Fibroblast of lung (primary cell): ENCODE results near the gene IL2RA. TPM values are rescaled to one million over a fixed set of nuclear protein-coding genes. Genes with fewer than 3 reads are reported as not detected.

Experiments used
- DNase-seq, 2 donors: peaks; one replicate each; pipeline versions ENCODE4 v3.0.0 to v3.0.0-alpha.2; 2010; ENCODE audit warnings: low read depth in 2 of 2
- H2AFZ ChIP-seq: 2 replicates; pipeline ENCODE4 v1.5.1; 2012; ENCODE audit warnings: low read length, control low read depth, inconsistent platforms
- H3K27ac ChIP-seq: 2 replicates; pipeline ENCODE4 v1.5.1; 2011; ENCODE audit warnings: low read length, control low read depth; ENCODE audit not compliant: insufficient read depth
- H3K27me3 ChIP-seq: 2 replicates; pipeline ENCODE4 v1.5.1; 2011; ENCODE audit warnings: mild to moderate bottlenecking, low read length; ENCODE audit not compliant: control insufficient read depth, insufficient read depth
- H3K36me3 ChIP-seq: 2 replicates; pipeline ENCODE4 v1.5.1; 2011; ENCODE audit warnings: low read length; ENCODE audit not compliant: control insufficient read depth, insufficient read depth
- H3K4me1 ChIP-seq: 2 replicates; pipeline ENCODE4 v1.5.1; 2011; ENCODE audit warnings: low read length; ENCODE audit not compliant: control insufficient read depth, insufficient read depth; ENCODE audit errors: extremely low read depth
- H3K4me2 ChIP-seq: 2 replicates; pipeline ENCODE4 v1.5.1; 2011; ENCODE audit warnings: low read length, control low read depth; ENCODE audit not compliant: insufficient read depth; ENCODE audit errors: extremely low read depth
- H3K4me3 ChIP-seq, 4 experiments: fragments of 200-600 bp in 1 of 4; sonication (generic) in 1 of 4; replicated peaks in 1 of 4; 2 replicates each; pipeline ENCODE4 v1.5.1; 2011 to 2016; ENCODE audit warnings: low read length in 4 of 4, low read depth in 3 of 4, mild to moderate bottlenecking in 3 of 4, control low read depth in 2 of 4, inconsistent platforms in 1 of 4, mixed read lengths in 1 of 4; ENCODE audit not compliant: insufficient read depth in 1 of 4; ENCODE audit errors: control extremely low read depth in 1 of 4
- H3K79me2 ChIP-seq: 2 replicates; pipeline ENCODE4 v1.5.1; 2012; ENCODE audit warnings: mild to moderate bottlenecking, low read length, inconsistent platforms; ENCODE audit not compliant: control insufficient read depth, insufficient read depth
- H3K9ac ChIP-seq: 2 replicates; pipeline ENCODE4 v1.5.1; 2011; ENCODE audit warnings: mild to moderate bottlenecking, low read length, control low read depth; ENCODE audit not compliant: insufficient read depth
- H3K9me3 ChIP-seq: 2 replicates; pipeline ENCODE4 v1.5.1; 2012; ENCODE audit warnings: low read depth, low read length; ENCODE audit not compliant: control insufficient read depth, insufficient read depth
- H4K20me1 ChIP-seq: 2 replicates; pipeline ENCODE4 v1.5.1; 2011; ENCODE audit warnings: low read length; ENCODE audit not compliant: control insufficient read depth, insufficient read depth; ENCODE audit errors: extremely low read depth
- CTCF ChIP-seq, 2 donors: IDR thresholded peaks in 1 of 2; conservative IDR thresholded peaks in 1 of 2; 1 replicate in 1 of 2; 2 replicates in 1 of 2; pipeline ENCODE4 v1.5.1; 2011 to 2012; ENCODE audit warnings: low read length in 2 of 2, control low read depth in 1 of 2, inconsistent platforms in 1 of 2, low read depth in 1 of 2, mild to moderate bottlenecking in 1 of 2
- EZH2 ChIP-seq: IDR thresholded peaks from 2 replicates; pipeline ENCODE4 v1.5.1; 2012; ENCODE audit warnings: low read length, control low read depth, mild to moderate bottlenecking; ENCODE audit errors: missing control alignments
- polyA plus RNA-seq, 2 donors: library from polyadenylated mRNA; depleted of rRNA in 1 of 2; stranded (reverse) in 1 of 2; unstranded in 1 of 2; fragments of >200 nt; gene quantifications; 2 replicates each; pipeline ENCODE4 v1.2.1, GENCODE V29; 2011 to 2012; ENCODE audit warnings: missing spikeins in 1 of 2
- total RNA-seq: library from RNA; depleted of rRNA; stranded (reverse); fragments of >200 nt; gene quantifications from 2 replicates; pipeline ENCODE4 v1.2.1, GENCODE V29; 2014

Gene IL2RA
- total and polyA plus RNA-seq, 2 donors (not counting 1 experiment from before 2014, with no cell fraction given): not detected

- Histone ChIP-seq H4K20me1 (no peaks in the 10 kb centered on the region), H3K79me2 (peaks cover 84% of the 10 kb centered on the region), H3K27me3 (no peaks in the 10 kb centered on the region), H3K9me3 (no peaks in the 10 kb centered on the region), H3K4me2 (no peak overlapping the region), H3K4me1 (no peaks in the 10 kb centered on the region), H3K27ac (no peak overlapping the region), H2AFZ (no peak overlapping the region), H3K4me3 (no peak overlapping the region), H3K9ac (no peak overlapping the region), H3K36me3 (peaks cover 2% of the 10 kb centered on the region)
- no peak for DNase-seq
- TF ChIP-seq EZH2 (no peak), CTCF (conservative IDR thresholded peaks at IDR 0.05 in 1 of 2, IDR thresholded peaks at IDR 0.05 in 1 of 2; ENCODE audit: low read depth in 1 of 2, low read length in 2 of 2) (no peak)
Observed at GRCh38 chr10:6095810-6096570, 33.8 kb upstream of the IL2RA start.

GRCh38 chr10:6092731-6093130 is 30.6 kb upstream of the IL2RA start:
- peaks cover 2% of the 10 kb centered on the region for H4K20me1 ChIP-seq
- TF ChIP-seq CTCF (conservative IDR thresholded peaks at IDR 0.05 in 1 of 2, IDR thresholded peaks at IDR 0.05 in 1 of 2; ENCODE audit: low read depth in 1 of 2, low read length in 2 of 2) (no peak), EZH2 (no peak)
- no peak overlapping the region for H3K4me3 ChIP-seq
- H3K36me3 ChIP-seq: no peaks in the 10 kb centered on the region
- peaks cover 87% of the 10 kb centered on the region for H3K79me2 ChIP-seq
- H3K9me3 ChIP-seq: no peaks in the 10 kb centered on the region
- no peak overlapping the region for H3K9ac ChIP-seq
- H3K4me1 ChIP-seq: peaks cover 6% of the 10 kb centered on the region
- no peak overlapping the region for H3K27ac ChIP-seq
- no peak overlapping the region for H2AFZ ChIP-seq
- H3K4me2 ChIP-seq: no peak overlapping the region
- H3K27me3 ChIP-seq: no peaks in the 10 kb centered on the region
- DNase-seq: no peak

- Histone ChIP-seq H2AFZ (no peak overlapping the region), H3K79me2 (peaks cover 76% of the 10 kb centered on the region)
- DNase-seq: peak in 1 of 2 donors; percentile 23
Observed at GRCh38 chr10:6091630-6092029, 29.5 kb upstream of the IL2RA start.

More at GRCh38 chr10:6091630-6092029, 29.5 kb upstream of the IL2RA start:
- Histone ChIP-seq H3K4me1 (peaks cover 6% of the 10 kb centered on the region), H4K20me1 (peaks cover 2% of the 10 kb centered on the region), H3K9ac (no peak overlapping the region), H3K36me3 (no peaks in the 10 kb centered on the region), H3K9me3 (no peaks in the 10 kb centered on the region), H3K27me3 (no peaks in the 10 kb centered on the region), H3K4me2 (no peak overlapping the region), H3K4me3 (no peak overlapping the region), H3K27ac (no peak overlapping the region)
- no peak for TF ChIP-seq CTCF (conservative IDR thresholded peaks at IDR 0.05 in 1 of 2, IDR thresholded peaks at IDR 0.05 in 1 of 2; ENCODE audit: low read depth in 1 of 2, low read length in 2 of 2)
